WTC11 (cell line): ENCODE results near the gene PKMYT1. TPM values are rescaled to one million over a fixed set of nuclear protein-coding genes. Genes with fewer than 3 reads are reported as not detected.

ENCODE experiments used
- ATAC-seq: fragments of 200-7000 bp; cut with Tn5 transposase; 2 replicates; pipeline ENCODE4 v1.10.0; 2021; ENCODE audit warnings: mild to moderate bottlenecking, moderate library complexity
- CTCF ChIA-PET: fragments of 300-600 bp; sonication (Branson Sonifier 250); formaldehyde crosslinking; loops from one replicate; lab custom pipeline; 2021; ENCODE audit warnings: antibody characterized with exemption; lab: Charles Lee
- POLR2A ChIA-PET: fragments of 350-600 bp; sonication (Branson Sonifier 250); formaldehyde crosslinking; loops from one replicate; lab custom pipeline; 2021; ENCODE audit warnings: antibody characterized with exemption; lab: Charles Lee
- DNase-seq: peaks from one replicate; pipeline ENCODE4 v3.0.0; 2021; ENCODE audit warnings: low spot score
- H3K27ac Mint-ChIP-seq: 2 replicates; pipeline ENCODE4 v1.8.0; 2021; ENCODE audit warnings: mixed read lengths
- H3K27me3 Mint-ChIP-seq: 2 replicates; pipeline ENCODE4 v1.8.0; 2021; ENCODE audit warnings: low read depth, mild to moderate bottlenecking, moderate library complexity, mixed read lengths
- H3K36me3 Mint-ChIP-seq: 2 replicates; pipeline ENCODE4 v1.8.0; 2021; ENCODE audit warnings: mixed read lengths
- H3K4me1 Mint-ChIP-seq: 2 replicates; pipeline ENCODE4 v1.8.0; 2022; ENCODE audit warnings: mixed read lengths
- H3K4me3 Mint-ChIP-seq: 2 replicates; pipeline ENCODE4 v1.8.0; 2021; ENCODE audit warnings: mild to moderate bottlenecking, moderate library complexity, mixed read lengths
- H3K9me3 Mint-ChIP-seq: 2 replicates; pipeline ENCODE4 v1.8.0; 2021; ENCODE audit warnings: mixed read lengths
- AR ChIP-seq: fragments of 250-450 bp; sonication (Bioruptor Pico); IDR thresholded peaks from 2 replicates; pipeline ENCODE4 v1.9.0; 2021; ENCODE audit warnings: mild to moderate bottlenecking
- E2F4 ChIP-seq: sonication (generic); formaldehyde crosslinking; IDR thresholded peaks from 2 replicates; pipeline ENCODE4 v1.8.1; 2022; ENCODE audit warnings: low read depth, mild to moderate bottlenecking, moderate library complexity, missing genetic modification reagents, borderline replicate concordance
- ELF4 ChIP-seq: sonication (generic); formaldehyde crosslinking; IDR thresholded peaks from 2 replicates; pipeline ENCODE4 v1.8.1; 2022; ENCODE audit warnings: low read depth, mild to moderate bottlenecking, moderate library complexity, missing genetic modification reagents
- GRHL2 ChIP-seq: fragments of 250-450 bp; sonication (Bioruptor Pico); IDR thresholded peaks from 2 replicates; pipeline ENCODE4 v1.8.0; 2022; ENCODE audit warnings: mild to moderate bottlenecking, moderate library complexity; ENCODE audit not compliant: insufficient replicate concordance, severe bottlenecking
- GTF2I ChIP-seq: fragments of 250-450 bp; sonication (Bioruptor Pico); conservative IDR thresholded peaks from 2 replicates; pipeline ENCODE4 v1.4.0; 2021; ENCODE audit warnings: mild to moderate bottlenecking
- HMGA2 ChIP-seq: fragments of 250-450 bp; sonication (Bioruptor Pico); IDR thresholded peaks from 2 replicates; pipeline ENCODE4 v1.4.0; 2021; ENCODE audit warnings: mild to moderate bottlenecking, moderate library complexity
- HMGXB4 ChIP-seq: sonication (generic); formaldehyde crosslinking; IDR thresholded peaks from 2 replicates; pipeline ENCODE4 v1.8.1; 2023; ENCODE audit warnings: mild to moderate bottlenecking, moderate library complexity, missing genetic modification reagents
- IRF2 ChIP-seq: sonication (generic); formaldehyde crosslinking; IDR thresholded peaks from 2 replicates; pipeline ENCODE4 v1.8.0; 2022; ENCODE audit warnings: low read depth, missing genetic modification reagents, borderline replicate concordance
- KAT7 ChIP-seq: sonication (generic); formaldehyde crosslinking; IDR thresholded peaks from 2 replicates; pipeline ENCODE4 v1.8.1; 2023; ENCODE audit warnings: missing genetic modification reagents, mild to moderate bottlenecking, borderline replicate concordance
- MAX ChIP-seq: sonication (generic); formaldehyde crosslinking; IDR thresholded peaks from 2 replicates; pipeline ENCODE4 v1.8.0; 2022; ENCODE audit warnings: mild to moderate bottlenecking, missing genetic modification reagents
- SMAD3 ChIP-seq: sonication (generic); formaldehyde crosslinking; IDR thresholded peaks from 2 replicates; pipeline ENCODE4 v1.8.0; 2022; ENCODE audit warnings: missing genetic modification reagents, mild to moderate bottlenecking, borderline replicate concordance
- SOX15 ChIP-seq: fragments of 250-450 bp; sonication (Bioruptor Pico); IDR thresholded peaks from 2 replicates; pipeline ENCODE4 v1.9.0; 2021; ENCODE audit warnings: mild to moderate bottlenecking
- SP1 ChIP-seq: sonication (generic); formaldehyde crosslinking; conservative IDR thresholded peaks from 2 replicates; pipeline ENCODE4 v1.8.1; 2022; ENCODE audit warnings: missing genetic modification reagents
- TP53 ChIP-seq: sonication (generic); formaldehyde crosslinking; IDR thresholded peaks from 2 replicates; pipeline ENCODE4 v1.8.1; 2023; ENCODE audit warnings: mild to moderate bottlenecking, missing genetic modification reagents
- ZNF263 ChIP-seq: sonication (generic); formaldehyde crosslinking; IDR thresholded peaks from 2 replicates; pipeline ENCODE4 v1.8.1; 2022; ENCODE audit warnings: low read depth, mild to moderate bottlenecking, moderate library complexity, missing genetic modification reagents
- ZNF396 ChIP-seq: fragments of 250-450 bp; sonication (Bioruptor Pico); IDR thresholded peaks from 2 replicates; pipeline ENCODE4 v1.8.0; 2021; ENCODE audit warnings: mild to moderate bottlenecking, moderate library complexity, borderline replicate concordance
- ZNF532 ChIP-seq: fragments of 250-450 bp; sonication (Bioruptor Pico); IDR thresholded peaks from 2 replicates; pipeline ENCODE4 v1.9.0; 2021; ENCODE audit warnings: mild to moderate bottlenecking, borderline replicate concordance
- total RNA-seq: library from RNA; stranded (reverse); gene quantifications from 3 replicates; pipeline ENCODE4 v1.2.3, GENCODE V29; 2021

Gene PKMYT1
- total RNA-seq, 1 experiment from 2014 or later: 120 TPM

GRCh38 chr16:3013491-3013951, 33.3 kb upstream of the PKMYT1 start:
- ATAC-seq (no peak), DNase-seq (no peak)
- H3K4me3 Mint-ChIP-seq: peak overlapping the region; percentile 70
- peaks cover 71% of the 10 kb centered on the region for H3K4me1 Mint-ChIP-seq
- POLR2A ChIA-PET: interaction anchor here (1.2 to 17.1 kb wide), 4 partner anchors 7 to 14 kb away, joined by 5 to 502 read pairs (median 256); partner anchors contain the start of genes CLDN6, CLDN9, HCFC1R1 and THOC6
- no peak for TF ChIP-seq ZNF532
- no peak for TF ChIP-seq ELF4 (CRISPR knock-in tag)
- peak; percentile 48; the same call in 1 of the 2 replicates for TF ChIP-seq ZNF263 (CRISPR knock-in tag)
- TF ChIP-seq MAX (CRISPR knock-in tag): no peak
- TF ChIP-seq AR (CRISPR knock-in tag): no peak
- no peak for TF ChIP-seq SP1 (CRISPR knock-in tag)
- no peak for TF ChIP-seq ZNF396 (CRISPR knock-in tag)
- CTCF ChIA-PET: interaction anchor here (0.7 to 3.0 kb wide), 10 partner anchors 8 to 116 kb away, joined by 3 to 35 read pairs (median 5); partner anchors contain the start of genes HCFC1R1, PAQR4 and THOC6
- peaks cover 3% of the 10 kb centered on the region; the same call in 1 of the 2 replicates for H3K27me3 Mint-ChIP-seq
- H3K36me3 Mint-ChIP-seq: peaks cover 21% of the 10 kb centered on the region
- no peaks in the 10 kb centered on the region for H3K9me3 Mint-ChIP-seq
- no peak overlapping the region for H3K27ac Mint-ChIP-seq

- H3K36me3 Mint-ChIP-seq: peaks cover 21% of the 10 kb centered on the region
- ATAC-seq: peak; percentile 1; the same call in 1 of the 2 replicates
- DNase-seq: peak; percentile 69
- ChIA-PET CTCF (interaction anchor here (0.9 to 13.4 kb wide), 10 partner anchors 9 to 161 kb away, joined by 3 to 360 read pairs (median 8); partner anchors contain the start of genes CLDN6, HCFC1R1, PAQR4 and THOC6), POLR2A (interaction anchor here (1.1 to 17.1 kb wide), 6 partner anchors 7 to 85 kb away, joined by 3 to 502 read pairs (median 9); partner anchors contain the start of genes CLDN6, CLDN9, HCFC1R1 and THOC6)
- H3K9me3 Mint-ChIP-seq: no peaks in the 10 kb centered on the region
- H3K4me1 Mint-ChIP-seq: peaks cover 72% of the 10 kb centered on the region
- H3K27ac Mint-ChIP-seq: peak within 1 kb of the TSS; percentile 69
- peaks cover 3% of the 10 kb centered on the region; the same call in 1 of the 2 replicates for H3K27me3 Mint-ChIP-seq
- peak within 1 kb of the TSS; percentile 70 for H3K4me3 Mint-ChIP-seq
- TF ChIP-seq GRHL2 (CRISPR knock-in tag) (no peak), TP53 (CRISPR knock-in tag) (no peak), KAT7 (no peak), ZNF532 (no peak), HMGXB4 (CRISPR knock-in tag) (0 out of 2 replicates have a peak, but pooled peaks have one; percentile 23), HMGA2 (CRISPR knock-in tag) (no peak), SOX15 (CRISPR knock-in tag) (no peak), E2F4 (CRISPR knock-in tag) (no peak), MAX (CRISPR knock-in tag) (peak; percentile 23; the same call in 1 of the 2 replicates), IRF2 (CRISPR knock-in tag) (no peak), GTF2I (CRISPR knock-in tag) (no peak), SMAD3 (CRISPR knock-in tag) (no peak)
Measured at GRCh38 chr16:3012828-3013420, 32.7 kb upstream of the PKMYT1 start, which contains the start of gene CLDN9. TSS of gene CLDN9 (plus strand) at chr16:3012923. CDS start at chr16:3013363, 440 bp downstream.
